MCF 10A (cell line): Measurements from ENCODE around the gene MOV10L1. TPM values are rescaled to one million over a fixed set of nuclear protein-coding genes. Genes with fewer than 3 reads are reported as not detected.

Experiments
- BruUV-seq: library from RNA; stranded (reverse); fragments of 400-500 nt; replicated peaks from 2 replicates; lab custom pipeline; 2021; lab: Mats Ljungman, UMichigan
- CTCF ChIA-PET: fragments of 300-600 bp; sonication (Branson Sonifier 250); formaldehyde crosslinking; extraction: SDS; loops from one replicate; lab custom pipeline; 2021; ENCODE audit warnings: antibody characterized with exemption, inconsistent platforms; lab: Yijun Ruan, JAX
- POLR2A ChIA-PET: fragments of 300-600, 350-650 bp; sonication (Branson Sonifier 250); formaldehyde crosslinking; extraction: SDS; loops from one replicate; lab custom pipeline; 2020; ENCODE audit warnings: antibody characterized with exemption, inconsistent platforms; lab: Yijun Ruan, JAX
- DNase-seq: peaks from one replicate; pipeline ENCODE4 v3.0.0-alpha.2; 2018; ENCODE audit not compliant: unreplicated experiment
- H3K27ac Mint-ChIP-seq: one replicate; pipeline ENCODE4 v1.8.0; 2022; ENCODE audit warnings: mild to moderate bottlenecking, low read depth, mixed read lengths; ENCODE audit not compliant: unreplicated experiment
- H3K27me3 Mint-ChIP-seq: one replicate; pipeline ENCODE4 v1.8.0; 2022; ENCODE audit warnings: mixed read lengths; ENCODE audit not compliant: insufficient read depth, unreplicated experiment
- H3K36me3 Mint-ChIP-seq: one replicate; pipeline ENCODE4 v1.8.0; 2022; ENCODE audit warnings: mild to moderate bottlenecking, moderate library complexity, mixed read lengths; ENCODE audit not compliant: insufficient read depth, unreplicated experiment
- H3K4me1 Mint-ChIP-seq: one replicate; pipeline ENCODE4 v1.8.0; 2022; ENCODE audit warnings: mixed read lengths; ENCODE audit not compliant: insufficient read depth, unreplicated experiment
- H3K4me3 Mint-ChIP-seq: one replicate; pipeline ENCODE4 v1.8.0; 2022; ENCODE audit warnings: mild to moderate bottlenecking, moderate library complexity, mixed read lengths; ENCODE audit not compliant: unreplicated experiment
- H3K9me3 Mint-ChIP-seq: one replicate; pipeline ENCODE4 v1.8.0; 2022; ENCODE audit warnings: mixed read lengths; ENCODE audit not compliant: unreplicated experiment
- intact Hi-C: fragments of 100-400 bp; cut with micrococcal nuclease; formaldehyde crosslinking; loops from 2 replicates; pipeline ENCODE4 v1.14.1; 2022
- total RNA-seq: library from RNA; stranded (reverse); gene quantifications from 2 replicates; pipeline ENCODE4 v1.2.3, GENCODE V29; 2022
- TF ChIP-seq, protein P1 (sequence below): fragments of 200-600 bp; IDR thresholded peaks from one replicate; pipeline ENCODE4 v1.8.0; 2022; ENCODE audit warnings: antibody characterized with exemption, mild to moderate bottlenecking; ENCODE audit not compliant: unreplicated experiment

MOV10L1 gene
- total RNA-seq, 1 experiment from 2014 or later = not detected

DNA sequence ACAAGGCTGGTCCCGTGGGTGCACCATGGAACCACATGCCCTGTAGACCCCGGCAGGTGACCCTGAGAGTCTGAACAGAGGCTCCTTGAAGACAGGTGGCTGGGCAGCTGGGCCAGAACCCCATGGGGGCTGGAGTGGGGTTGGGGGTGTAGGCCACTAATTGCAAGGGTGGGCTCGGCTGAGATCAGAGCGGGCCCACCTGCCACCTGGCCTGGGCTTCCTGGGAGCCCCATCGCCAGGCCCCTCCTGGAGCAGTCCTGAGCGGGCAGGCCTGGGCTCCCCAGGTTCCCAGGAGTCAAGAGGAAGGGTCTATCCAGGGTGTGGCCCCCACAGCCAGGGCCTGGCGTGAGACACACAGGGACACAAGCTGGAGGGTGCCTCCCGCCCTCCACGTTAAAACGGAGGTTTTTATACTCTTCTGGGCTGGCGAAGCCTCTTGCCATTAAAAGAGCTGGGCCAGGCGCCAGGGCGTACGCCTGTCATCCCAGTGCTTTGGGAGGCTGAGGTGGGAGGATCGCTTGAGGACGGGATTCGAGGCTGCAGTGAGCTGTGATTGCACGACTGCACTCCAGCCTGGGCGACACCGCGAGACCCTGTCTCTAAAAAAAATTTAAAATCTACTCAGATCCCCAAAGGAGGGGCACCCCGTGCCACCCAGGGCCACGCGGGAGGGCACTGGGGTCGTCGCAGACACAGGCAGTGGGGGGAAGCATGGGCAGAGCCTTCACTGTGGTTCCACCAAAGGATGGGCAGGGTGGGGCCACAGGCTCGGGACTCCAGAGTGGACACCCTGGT lies 91.1 kb downstream of the MOV10L1 start:
- no peaks in the 10 kb centered on the region for H3K4me1 Mint-ChIP-seq
- no TSS peak for BruUV-seq
- no peaks in the 10 kb centered on the region for H3K27me3 Mint-ChIP-seq
- no peak for DNase-seq
- H3K27ac Mint-ChIP-seq = no peak overlapping the region
- POLR2A ChIA-PET = no interaction called here
- CTCF ChIA-PET = interaction anchor here (0.6 to 1.5 kb wide), 3 partner anchors 9 to 32 kb away, joined by 4 to 6 read pairs (median 4); no protein-coding TSS in a partner anchor
- TF ChIP-seq, protein P1, sequence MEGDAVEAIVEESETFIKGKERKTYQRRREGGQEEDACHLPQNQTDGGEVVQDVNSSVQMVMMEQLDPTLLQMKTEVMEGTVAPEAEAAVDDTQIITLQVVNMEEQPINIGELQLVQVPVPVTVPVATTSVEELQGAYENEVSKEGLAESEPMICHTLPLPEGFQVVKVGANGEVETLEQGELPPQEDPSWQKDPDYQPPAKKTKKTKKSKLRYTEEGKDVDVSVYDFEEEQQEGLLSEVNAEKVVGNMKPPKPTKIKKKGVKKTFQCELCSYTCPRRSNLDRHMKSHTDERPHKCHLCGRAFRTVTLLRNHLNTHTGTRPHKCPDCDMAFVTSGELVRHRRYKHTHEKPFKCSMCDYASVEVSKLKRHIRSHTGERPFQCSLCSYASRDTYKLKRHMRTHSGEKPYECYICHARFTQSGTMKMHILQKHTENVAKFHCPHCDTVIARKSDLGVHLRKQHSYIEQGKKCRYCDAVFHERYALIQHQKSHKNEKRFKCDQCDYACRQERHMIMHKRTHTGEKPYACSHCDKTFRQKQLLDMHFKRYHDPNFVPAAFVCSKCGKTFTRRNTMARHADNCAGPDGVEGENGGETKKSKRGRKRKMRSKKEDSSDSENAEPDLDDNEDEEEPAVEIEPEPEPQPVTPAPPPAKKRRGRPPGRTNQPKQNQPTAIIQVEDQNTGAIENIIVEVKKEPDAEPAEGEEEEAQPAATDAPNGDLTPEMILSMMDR = no peak
- H3K9me3 Mint-ChIP-seq = no peaks in the 10 kb centered on the region
- intact Hi-C loops = no loop called here
- H3K36me3 Mint-ChIP-seq = no peaks in the 10 kb centered on the region
- H3K4me3 Mint-ChIP-seq = no peak overlapping the region

DNA sequence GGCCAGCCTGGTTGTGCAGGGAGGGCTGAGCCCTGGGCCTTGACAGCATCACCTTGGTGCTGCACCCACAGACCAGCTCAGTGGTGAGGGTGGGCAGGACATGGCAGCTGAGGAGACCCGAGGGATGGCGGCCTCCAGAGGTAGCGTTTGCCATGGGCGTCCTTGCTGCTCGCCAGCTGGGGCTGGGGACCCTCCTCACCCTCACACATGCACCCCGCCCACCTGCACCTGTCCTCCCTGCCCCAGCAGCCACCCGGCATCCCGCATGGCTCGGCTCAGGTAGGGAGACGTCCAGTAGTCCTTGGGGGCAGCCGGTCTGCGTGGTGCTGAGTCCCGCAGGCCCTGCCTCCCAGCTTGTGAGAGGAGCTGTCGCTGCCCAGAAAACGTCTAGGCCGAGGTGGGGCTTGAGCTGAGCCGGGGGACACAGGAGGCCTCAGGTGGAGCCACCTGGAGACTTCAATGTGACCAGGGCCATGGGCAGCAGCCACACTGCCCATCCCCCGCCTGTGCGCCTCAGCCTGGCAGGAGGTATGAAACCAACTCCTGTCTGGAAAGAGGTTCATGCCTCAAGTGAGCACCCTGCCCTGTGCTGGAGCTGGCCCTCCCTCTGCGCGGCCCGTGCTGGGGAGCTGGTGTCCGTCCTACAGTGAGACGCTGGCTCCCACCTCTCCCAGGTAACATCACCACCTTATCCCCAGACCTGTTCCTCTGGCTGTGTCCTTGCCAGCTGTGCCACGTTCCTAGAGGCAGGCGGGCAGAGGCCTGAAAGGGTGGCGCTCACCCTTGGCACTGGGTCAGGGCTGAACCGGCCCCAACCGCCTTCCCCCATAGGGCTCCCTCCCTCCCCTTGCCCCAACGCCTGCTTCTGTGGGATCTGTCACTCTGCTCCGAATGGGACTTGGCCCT lies 92.6 kb downstream of the MOV10L1 start:
- Mint-ChIP-seq H3K4me1 (no peaks in the 10 kb centered on the region), H3K27me3 (no peaks in the 10 kb centered on the region), H3K36me3 (no peaks in the 10 kb centered on the region), H3K27ac (no peak overlapping the region), H3K9me3 (no peaks in the 10 kb centered on the region), H3K4me3 (no peak overlapping the region)
- CTCF ChIA-PET = no interaction called here
- intact Hi-C loops = no loop called here
- TF ChIP-seq, protein P1 = no peak
- no TSS peak for BruUV-seq
- POLR2A ChIA-PET = no interaction called here
- DNase-seq = no peak

DNA sequence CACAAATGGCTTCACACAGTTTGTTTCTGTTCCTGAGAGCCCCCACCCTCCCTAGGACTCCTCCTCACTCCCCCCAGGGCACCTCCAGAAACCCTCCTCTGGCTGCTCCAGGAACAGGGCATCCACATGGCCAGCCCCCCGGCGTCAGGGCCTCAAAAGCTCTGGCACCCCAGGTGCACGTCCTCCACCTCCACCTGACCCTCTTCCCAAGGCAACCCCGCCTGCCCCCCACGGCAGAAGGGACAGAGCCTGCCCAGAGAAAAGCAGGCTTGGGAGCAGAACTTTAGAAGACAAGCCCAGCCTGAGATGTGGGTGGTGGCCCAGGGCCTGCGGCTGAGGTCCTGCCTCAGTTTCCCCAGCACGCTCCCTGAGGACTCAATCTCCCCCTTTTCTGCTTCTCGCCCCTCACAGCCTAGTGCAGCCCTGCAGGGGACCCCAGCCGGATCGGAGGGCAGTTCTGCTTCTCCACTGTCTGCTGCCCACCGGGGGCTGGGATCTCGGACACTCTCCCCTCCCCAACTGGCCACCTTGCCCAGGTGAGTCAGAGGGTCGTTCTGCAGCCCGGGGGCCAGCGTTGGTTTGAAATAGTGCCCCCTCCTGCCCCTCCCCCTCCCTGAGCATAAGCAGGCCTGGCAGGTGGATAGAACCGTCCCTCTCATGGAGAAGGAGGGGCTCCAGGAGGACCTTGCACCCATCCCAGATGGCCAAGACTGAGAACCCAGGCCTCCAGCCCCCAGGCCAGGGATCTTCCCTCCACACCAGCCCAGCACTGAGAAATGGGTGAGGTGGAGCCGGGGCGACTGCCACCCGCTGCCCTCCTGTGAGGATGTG lies 93.5 kb downstream of the MOV10L1 start:
- H3K9me3 Mint-ChIP-seq = no peaks in the 10 kb centered on the region
- H3K4me1 Mint-ChIP-seq = no peaks in the 10 kb centered on the region
- H3K4me3 Mint-ChIP-seq = no peak overlapping the region
- CTCF ChIA-PET = interaction anchor here (0.6 kb wide), 1 partner anchor 35 kb away, joined by 3 read pairs; no protein-coding TSS in a partner anchor
- POLR2A ChIA-PET = no interaction called here
- H3K27me3 Mint-ChIP-seq = no peaks in the 10 kb centered on the region
- intact Hi-C loops = no loop called here
- no peak for DNase-seq
- no TSS peak for BruUV-seq
- no peaks in the 10 kb centered on the region for H3K36me3 Mint-ChIP-seq
- TF ChIP-seq, protein P1 = no peak
- H3K27ac Mint-ChIP-seq = no peak overlapping the region
